T follicular helper cell (primary cell): ENCODE data around the gene KANSL1L.
A peak's percentile ranks its signal among the peaks of the same experiment; 100 is the strongest.
"Not testable (repeated sequence)": the region's sequence is repeated elsewhere in the genome, so short reads cannot be mapped to it uniquely, and the experiment has no call there.

ENCODE experiments used
- DNase-seq: peaks from one replicate; pipeline ENCODE4 v3.0.0-alpha.2; 2020; ENCODE audit warnings: low read depth
- total RNA-seq, 2 experiments: gene quantifications; one replicate each; lab custom pipeline; 2026; lab: John Stamatoyannopoulos, UW

KANSL1L gene, protein sequence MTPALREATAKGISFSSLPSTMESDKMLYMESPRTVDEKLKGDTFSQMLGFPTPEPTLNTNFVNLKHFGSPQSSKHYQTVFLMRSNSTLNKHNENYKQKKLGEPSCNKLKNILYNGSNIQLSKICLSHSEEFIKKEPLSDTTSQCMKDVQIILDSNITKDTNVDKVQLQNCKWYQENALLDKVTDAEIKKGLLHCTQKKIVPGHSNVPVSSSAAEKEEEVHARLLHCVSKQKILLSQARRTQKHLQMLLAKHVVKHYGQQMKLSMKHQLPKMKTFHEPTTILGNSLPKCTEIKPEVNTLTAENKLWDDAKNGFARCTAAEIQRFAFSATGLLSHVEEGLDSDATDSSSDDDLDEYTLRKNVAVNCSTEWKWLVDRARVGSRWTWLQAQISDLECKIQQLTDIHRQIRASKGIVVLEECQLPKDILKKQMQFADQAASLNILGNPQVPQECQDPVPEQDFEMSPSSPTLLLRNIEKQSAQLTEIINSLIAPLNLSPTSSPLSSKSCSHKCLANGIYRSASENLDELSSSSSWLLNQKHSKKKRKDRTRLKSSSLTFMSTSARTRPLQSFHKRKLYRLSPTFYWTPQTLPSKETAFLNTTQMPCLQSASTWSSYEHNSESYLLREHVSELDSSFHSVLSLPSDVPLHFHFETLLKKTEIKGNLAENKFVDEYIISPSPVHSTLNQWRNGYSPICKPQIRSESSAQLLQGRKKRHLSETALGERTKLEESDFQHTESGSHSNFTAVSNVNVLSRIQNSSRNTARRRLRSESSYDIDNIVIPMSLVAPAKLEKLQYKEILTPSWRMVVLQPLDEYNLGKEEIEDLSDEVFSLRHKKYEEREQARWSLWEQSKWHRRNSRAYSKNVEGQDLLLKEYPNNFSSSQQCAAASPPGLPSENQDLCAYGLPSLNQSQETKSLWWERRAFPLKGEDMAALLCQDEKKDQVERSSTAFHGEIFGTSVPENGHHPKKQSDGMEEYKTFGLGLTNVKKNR
- total RNA-seq = 5.7 to 17.4 reads per million in 2 experiments

DNA sequence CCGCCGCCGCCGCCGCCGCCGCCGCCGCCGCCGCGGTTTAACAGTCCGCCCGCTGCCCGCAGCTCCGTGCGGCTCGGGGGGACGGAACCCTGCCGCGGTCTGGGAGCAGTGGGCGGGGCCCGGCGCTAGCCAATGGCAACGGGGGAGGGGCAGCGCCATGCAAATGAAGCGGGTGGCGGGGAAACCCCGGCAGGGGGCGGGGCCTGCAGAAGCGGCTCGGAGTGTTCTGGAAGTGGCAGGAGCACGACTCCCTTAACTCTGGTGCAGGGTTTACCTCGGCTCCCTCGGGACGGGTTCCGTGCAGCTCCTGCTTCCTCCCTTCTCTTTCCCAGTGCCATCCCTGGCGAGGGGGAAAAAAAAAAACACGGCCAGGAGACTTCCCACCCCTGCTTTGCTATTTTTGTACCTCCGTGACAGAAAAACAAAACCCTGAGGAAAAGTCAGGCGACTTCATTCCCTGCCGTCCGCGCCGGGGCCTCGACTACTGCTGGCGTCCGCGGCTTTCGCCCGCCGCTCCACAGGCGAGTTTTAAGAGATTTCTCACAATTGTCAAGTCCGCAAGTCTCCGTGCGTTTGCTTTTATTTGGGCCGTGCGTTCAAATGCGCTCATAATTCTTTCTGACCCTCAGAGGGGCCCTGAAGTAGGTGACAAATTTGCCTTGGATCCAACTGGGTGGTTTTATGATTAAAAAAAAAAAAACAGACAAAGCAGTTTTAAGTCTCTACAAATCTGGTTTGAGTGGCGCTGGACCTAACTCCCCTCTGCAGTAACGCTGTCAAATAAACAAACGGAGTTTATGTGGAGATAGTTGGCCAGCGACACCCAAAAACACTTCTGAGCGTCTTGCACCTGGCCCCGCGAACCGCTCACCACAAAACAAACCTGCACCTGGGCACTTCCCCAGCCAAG lies at the start of gene KANSL1L:
Gene KANSL1L, minus strand, starts transcription at position 101 of the 910 bp plus-strand sequence. CDS start 16,827 bp downstream, outside the sequence.
- DNase-seq = peak; percentile 93

DNA sequence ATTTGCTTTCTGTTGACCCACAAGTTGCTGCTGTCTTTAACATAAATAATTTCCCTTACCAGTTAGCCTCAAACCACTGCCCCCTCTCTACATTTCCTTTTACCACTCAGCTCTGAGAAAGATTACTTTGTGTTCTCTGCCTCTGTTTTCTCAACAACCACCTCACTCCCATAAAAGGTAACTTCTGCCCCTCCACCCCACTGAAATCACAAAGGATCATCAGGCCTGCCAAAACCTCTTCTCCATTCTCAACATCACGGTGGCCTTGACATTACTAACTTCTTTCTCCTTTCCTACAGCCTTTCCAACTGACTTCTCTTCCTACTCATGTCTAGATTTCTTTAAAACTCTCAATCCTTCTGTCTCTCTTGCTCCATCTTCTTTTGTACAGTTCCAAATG lies 43.9 kb upstream of the KANSL1L start:
- DNase-seq = no peak

DNA sequence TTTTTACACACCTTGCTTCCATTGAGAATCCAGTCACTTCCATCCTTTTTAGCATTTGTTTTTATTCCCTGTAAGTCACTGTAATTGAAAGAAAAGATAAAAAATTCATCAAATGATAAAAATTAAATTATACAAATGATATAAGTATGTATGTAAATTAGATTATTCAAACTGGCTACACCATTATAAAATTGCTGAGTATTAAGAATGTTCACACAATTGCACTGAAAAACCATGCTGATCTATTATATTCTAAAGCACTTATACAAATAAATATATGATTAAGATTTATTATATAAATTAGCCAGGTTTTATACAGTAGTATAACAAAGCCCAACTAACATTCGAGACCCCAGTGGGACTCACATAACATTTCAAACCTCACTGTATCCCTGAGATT lies 39.0 kb upstream of the KANSL1L start:
- no peak for DNase-seq

DNA sequence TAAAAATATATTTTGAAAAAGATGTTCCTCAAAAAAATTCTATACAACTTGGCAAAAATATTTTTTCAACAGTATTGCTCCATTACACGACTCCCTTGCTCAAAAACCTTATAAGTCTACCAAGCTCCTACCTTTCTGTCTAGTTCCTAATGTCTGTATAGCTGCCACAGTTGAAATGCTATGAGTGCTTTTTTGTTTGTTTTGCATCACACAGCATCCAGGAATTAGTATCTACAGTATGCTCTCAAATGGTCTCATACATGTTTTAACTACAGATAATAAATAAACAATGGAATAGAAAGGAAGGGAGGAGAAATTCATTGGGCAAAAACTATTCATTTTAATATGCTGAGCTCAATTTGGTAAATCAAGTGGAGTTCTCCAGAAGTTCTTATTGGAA lies 36.7 kb upstream of the KANSL1L start:
- no peak for DNase-seq

DNA sequence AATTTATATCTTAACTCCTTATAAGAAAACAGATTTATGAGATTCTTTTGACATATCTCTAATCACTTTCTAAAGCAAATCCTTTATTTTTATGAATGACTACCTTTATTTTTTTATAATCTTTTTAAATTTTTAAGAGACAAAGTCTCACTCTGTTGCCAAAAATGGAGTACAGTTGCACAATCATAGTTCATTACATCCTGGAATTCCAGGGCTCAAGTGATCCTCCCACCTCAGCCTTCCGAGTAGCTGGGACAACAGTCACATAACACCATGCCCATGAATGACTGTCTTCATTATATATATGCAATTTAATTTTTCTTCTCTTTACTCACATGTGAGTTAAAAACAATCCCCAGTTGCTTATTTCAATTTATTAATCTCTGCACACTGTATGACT lies 32.3 kb upstream of the KANSL1L start:
- no peak for DNase-seq

DNA sequence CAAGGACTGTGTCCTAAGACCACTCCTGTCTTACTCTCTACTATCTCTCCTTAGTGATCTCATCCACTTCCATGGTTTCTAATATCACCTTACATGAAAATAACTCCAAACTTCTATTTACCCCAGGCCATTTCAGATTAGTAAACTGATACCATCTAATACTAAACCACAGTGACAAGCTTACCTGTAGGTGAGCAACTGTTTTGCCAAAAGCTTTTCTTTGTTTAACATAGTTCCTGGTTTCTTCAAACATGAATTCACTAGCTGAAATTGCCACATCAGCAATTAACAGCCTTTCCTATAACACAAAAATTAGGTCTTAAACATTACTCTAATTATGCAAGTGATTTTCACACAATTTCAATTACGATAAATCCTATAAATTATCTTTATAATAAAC lies 31.9 kb upstream of the KANSL1L start:
- no peak for DNase-seq

DNA sequence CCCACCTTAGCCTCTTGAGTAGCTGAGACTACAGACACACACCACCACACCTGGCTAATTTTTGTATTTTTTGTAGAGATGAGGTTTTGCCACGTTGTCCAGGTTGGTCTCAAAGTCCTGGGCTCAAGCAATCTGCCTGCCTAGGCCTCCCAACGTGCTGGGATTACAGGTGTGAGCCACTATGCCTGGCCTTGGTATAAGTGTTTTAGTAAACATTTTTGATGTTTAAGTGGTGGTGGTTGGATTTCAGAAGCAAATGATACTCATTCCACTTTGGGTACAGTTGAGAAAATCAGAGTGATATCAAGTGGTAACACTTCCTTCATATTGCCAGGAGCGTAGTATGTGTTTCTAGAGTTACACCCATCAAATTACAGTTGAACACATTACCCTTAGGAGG lies 28.6 kb upstream of the KANSL1L start:
- no peak for DNase-seq

DNA sequence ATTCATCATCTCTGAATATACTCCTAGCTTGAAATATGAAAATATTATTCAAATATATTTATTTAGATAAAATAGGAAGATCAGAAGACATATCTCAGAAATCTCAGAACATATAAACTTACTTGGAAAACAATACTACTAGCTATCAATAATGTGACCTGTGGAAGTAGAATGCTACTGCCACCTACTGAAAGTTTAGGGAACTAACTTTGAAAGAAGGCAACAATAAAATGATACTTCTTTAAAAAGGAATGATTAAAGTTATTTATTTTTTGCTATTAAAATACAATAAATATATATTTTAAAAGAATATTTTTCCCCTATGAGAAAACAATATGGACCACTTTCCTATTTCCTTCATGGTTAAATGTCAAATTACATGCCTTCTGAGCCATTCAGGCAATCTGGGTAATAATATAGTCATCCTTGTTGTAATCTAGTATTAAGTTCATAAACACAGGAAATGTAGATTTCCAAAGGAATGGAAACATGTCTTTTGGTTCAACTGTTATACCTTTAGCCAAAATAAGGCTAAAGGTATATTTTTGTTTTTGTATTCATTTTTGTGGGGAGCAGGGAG lies 28.1 kb upstream of the KANSL1L start:
- DNase-seq = no peak

DNA sequence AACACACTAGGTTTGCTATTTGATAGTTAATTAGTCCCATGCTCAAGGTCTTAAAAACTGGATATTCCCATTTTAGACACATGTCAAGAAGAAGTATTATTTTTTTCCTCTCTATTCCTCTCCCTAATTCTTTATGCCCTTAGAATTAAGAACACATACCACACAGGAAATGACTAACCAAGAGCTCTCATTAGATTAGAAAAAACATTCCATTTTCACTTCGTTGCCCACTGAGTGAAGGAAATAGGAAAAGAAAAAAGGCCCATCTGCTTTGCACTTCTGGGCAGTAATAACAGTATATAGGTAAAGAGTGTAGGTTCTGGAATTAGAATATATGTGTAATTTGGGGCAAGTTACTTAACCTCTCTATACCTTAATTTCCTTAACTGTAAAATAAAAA lies 27.1 kb upstream of the KANSL1L start:
- no peak for DNase-seq

DNA sequence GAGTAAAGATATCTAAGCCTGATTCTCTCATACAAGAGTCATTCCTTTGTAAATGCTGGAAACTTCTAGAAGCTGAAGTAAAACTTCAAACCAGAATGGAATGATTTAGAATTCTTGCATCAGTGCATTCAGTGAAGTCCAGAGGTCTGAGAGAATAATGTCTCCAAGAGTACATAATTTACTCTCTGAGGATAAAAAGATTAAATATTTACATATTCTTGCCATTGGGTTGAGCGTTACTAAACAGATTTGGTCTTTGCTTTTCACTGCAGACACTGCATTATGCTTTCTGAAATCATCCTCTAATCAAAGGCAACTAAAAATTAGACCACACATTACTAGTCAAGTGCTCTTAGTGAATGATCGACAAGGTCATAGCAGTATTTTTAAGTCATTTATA lies 26.5 kb upstream of the KANSL1L start:
- DNase-seq = no peak

DNA sequence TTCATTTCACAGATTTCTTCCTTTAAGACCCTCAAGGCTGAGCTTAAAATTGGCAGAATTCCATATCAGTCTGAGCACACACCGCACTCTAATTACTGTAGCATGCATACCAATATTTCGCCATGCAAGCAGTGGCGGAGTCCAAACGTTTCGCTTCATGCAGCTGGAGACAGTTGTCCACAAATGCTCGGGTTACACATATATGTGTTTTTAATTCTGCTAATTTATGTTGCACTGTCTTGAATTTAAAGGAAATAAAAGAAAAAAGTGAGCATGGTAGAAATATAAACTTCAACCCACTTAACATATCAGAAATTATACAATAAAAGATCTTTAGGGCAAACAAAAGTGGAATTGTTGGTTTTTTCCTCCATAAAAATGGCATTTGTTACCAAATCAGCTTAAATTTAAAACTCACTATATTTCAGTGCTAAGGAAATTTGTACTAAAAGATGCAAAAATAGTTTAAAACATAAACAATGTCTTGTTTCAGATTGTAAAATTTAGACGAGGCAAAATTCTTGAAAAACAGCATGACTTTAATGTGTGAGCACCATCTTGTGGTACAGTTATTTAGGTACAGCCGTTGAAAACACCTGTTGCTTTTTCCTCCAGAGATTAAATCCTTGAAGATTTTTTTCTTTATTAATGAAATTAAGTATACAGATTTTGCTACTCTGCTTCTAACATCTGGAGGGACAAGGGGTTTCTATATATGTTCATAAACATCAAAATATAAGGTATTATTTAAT lies 24.1 kb upstream of the KANSL1L start:
- DNase-seq = no peak

DNA sequence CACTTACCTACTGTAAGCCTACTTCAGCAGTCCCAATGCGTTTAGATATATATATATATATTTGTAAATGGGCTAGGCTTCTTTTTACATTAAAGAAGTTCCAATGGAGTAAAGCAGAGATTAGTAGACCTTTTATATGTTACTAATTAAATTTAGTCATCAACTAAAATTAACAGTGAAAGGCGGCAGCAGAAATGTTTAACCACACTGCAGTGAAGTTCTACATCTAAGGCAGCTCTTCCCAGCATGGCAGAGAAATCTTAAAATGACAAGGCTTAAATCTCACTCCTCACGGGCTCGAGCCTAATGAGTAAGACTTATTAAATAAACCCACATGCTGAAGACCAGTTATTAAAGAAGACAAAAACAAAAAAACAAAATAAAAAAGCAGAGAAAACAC lies 19.1 kb upstream of the KANSL1L start:
- no peak for DNase-seq

DNA sequence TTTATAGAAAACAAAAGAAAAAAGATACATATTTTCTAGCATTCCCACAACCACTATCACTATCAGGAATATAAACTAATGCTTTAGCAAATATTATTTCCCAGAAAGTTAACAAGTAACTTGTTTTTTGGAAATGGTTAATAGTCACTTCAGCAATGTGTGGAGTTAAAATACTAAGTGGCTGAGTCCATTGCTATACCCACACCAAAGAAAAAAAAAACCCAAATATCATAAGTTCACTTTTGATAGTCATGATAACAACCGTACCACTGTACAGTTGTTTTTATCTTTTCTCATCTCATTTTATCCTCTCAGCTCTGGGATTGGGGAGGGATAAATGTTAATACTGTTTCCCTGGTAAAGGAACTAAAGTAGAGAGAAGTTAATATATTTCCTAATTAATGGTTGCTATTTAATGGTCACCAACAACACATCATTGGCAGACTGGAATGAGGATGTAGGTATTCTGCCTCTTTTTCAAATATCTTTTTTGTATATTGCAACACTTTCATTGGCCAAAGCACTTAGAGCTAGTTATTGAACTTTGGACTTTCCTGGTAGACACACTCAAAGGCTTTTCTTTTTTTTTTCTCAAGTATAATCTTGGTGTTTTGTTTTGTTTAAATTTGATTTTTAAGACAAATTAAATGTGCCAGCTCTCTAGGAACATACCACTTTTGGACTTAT lies 18.4 kb upstream of the KANSL1L start:
- DNase-seq = no peak

DNA sequence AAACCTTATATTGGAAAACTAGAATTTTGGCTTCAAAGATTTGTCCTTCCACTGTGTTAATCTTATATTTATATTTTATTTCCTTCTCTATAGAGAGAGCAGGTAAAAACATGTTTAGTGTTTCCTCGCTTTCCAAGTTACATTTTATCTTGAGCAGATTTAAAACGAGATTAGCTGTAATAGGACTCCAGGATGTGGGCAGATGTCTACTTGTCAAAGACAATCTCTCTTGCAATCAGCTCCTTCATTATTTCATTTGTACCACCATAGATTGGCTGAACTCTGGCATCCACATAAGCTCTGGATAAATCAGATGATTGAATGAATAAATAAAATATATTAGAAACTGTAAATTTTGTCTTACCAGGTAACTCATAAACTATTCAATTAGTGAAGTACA lies 17.5 kb upstream of the KANSL1L start:
- DNase-seq = no peak

DNA sequence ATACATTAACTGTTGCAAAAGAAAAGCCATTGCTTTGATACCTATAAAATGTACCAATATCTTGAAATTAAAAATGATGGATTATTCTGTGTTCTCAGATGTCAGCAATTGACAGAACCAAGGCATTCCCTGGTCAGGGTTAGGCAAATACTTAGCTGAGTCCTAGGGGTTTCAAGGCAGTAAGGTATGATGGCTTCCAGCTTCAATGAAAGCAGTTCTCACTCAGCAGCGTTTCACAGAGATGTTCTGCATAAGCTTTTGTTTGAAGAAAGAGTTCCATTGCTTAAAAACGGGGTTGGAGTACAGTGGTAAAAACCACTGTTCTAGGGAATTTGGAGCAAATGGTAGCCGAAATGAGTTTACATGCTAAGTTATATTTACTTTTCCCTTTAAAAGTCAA lies 17.0 kb upstream of the KANSL1L start:
- DNase-seq = no peak

DNA sequence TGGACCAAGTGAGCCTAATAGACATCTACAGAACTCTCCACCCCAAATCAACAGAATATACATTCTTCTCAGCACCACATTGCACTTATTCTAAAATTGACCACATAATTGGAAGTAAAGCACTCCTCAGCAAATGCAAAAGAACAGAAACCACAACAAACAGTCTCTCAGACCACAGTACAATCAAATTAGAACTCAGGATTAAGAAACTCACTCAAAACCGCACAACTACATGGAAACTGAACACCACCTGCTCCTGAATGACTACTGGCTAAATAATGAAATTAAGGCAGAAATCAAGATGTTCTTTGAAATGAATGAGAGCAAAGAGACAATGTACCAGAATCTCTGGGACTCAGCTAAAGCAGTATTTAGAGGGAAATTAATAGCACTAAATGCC lies 12.7 kb upstream of the KANSL1L start:
- not testable (repeated sequence) for DNase-seq

DNA sequence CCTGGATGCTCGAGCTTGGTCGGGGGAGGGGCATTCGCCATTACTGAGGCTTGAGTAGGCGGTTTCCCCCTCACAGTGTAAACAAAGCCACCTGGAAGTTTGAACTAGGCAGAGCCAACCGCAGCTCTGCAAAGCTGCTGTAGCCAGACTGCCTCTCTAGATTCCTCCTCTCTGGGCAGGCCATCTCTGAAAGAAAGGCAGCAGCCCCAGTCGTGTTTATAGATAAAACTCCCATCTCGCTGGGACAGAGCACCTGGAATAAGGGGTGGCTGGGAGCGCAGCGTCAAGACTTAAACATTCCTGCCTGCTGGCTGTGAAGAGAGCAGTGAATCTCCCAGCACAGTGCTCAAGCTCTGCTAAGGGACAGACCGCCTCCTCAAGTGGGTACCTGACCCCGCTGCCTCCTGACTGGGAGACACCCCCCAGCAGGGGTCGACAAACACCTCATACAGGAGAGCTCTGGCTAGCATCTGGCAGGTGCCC lies 10.4 kb upstream of the KANSL1L start:
- not testable (repeated sequence) for DNase-seq

DNA sequence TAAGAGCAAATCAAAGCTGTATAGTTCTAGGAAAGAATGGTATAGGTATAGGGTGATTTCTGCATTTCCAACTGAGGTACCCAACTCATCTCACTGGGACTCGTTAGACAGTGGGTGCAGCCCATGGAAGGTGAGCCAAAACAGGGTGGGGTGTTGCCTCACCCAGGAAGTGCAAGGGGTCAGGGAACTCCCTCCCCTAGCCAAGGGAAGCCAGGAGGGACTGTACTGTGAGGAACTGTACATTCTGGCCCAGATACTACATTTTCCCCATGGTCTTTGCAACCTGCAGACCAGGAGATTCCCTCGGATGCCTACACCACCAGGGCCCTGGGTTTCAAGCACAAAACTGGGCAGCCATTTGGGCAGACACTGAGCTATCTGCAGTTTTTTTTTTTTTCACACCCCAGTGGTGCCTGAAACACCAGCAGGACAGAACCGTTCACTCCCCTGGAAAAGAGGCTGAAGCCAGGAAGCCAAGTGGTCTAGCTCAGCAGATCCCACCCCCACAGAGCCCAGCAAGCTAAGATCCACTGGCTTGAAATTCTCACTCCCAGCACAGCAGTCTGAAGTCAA lies 9.9 kb upstream of the KANSL1L start:
- not testable (repeated sequence) for DNase-seq

DNA sequence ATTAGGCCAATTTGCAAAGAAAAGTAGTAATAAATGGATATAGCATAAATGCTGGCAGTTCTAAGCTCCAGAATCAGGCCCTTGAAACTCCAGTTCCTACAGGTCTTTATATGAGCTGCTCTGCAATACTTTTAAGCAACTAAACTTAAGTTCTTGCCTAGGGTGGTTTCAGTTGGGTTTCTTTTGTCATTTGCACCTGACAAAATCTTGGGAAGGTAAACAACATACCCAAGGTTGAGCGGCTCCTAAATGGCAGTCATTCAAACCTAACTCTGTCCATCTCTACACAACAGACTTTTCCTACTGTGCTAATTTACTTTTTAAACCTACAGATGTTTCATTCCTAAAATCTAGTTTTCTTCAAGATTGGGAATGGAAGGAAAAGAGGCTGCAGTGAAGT lies 9.3 kb upstream of the KANSL1L start:
- DNase-seq = no peak
